Erythroblast (primary cell): Measurements from ENCODE around the gene CHSY1.
"Not testable (repeated sequence)": the region's sequence is repeated elsewhere in the genome, so short reads cannot be mapped to it uniquely, and the experiment has no call there.

Source experiments
- DNase-seq, 2 experiments: peaks; one replicate each; lab custom pipeline; 2025; lab: John Stamatoyannopoulos, UW
- GATA1 ChIP-seq: IDR thresholded peaks from 2 replicates; pipeline ENCODE4 v1.6.1; 2011; ENCODE audit warnings: low read depth, mild to moderate bottlenecking, control low read depth, low read length, moderate library complexity
- POLR2A ChIP-seq: IDR thresholded peaks from 2 replicates; pipeline ENCODE4 v1.6.1; 2011; ENCODE audit warnings: mild to moderate bottlenecking, low read length

CHSY1 gene

GRCh38 chr15:101251830-101252820, at the start of gene CHSY1:
CHSY1 (minus strand) TSS chr15:101252048; CDS start chr15:101251456, 592 bp downstream.
- peak; percentile 94 to 95 for DNase-seq
- TF ChIP-seq POLR2A, result peak; percentile 78
- TF ChIP-seq GATA1, result no peak

GRCh38 chr15:101296418-101297405, 44.9 kb upstream of the CHSY1 start:
- no peak for DNase-seq
- TF ChIP-seq GATA1, result no peak

- no peak for TF ChIP-seq GATA1
- TF ChIP-seq POLR2A, result peak; percentile 17
- no peak for DNase-seq
Observed at GRCh38 chr15:101295607-101296161, 43.8 kb upstream of the CHSY1 start.

- TF ChIP-seq GATA1, result no peak
- peak; percentile 91 for TF ChIP-seq POLR2A
- peak; percentile 98 to 99 for DNase-seq
Observed at GRCh38 chr15:101294731-101295606, 43.1 kb upstream of the CHSY1 start, which contains the start of gene SNRPA1. SNRPA1 (minus strand) TSS chr15:101295248; CDS start chr15:101295178, 70 bp downstream.

GRCh38 chr15:101293122-101293521, 41.3 kb upstream of the CHSY1 start:
- no peak for TF ChIP-seq GATA1
- TF ChIP-seq POLR2A, result no peak
- no peak for DNase-seq

GRCh38 chr15:101288905-101289513, 37.2 kb upstream of the CHSY1 start:
- DNase-seq, result peak; percentile 76 to 87
- TF ChIP-seq POLR2A (no peak), GATA1 (no peak)

- not testable (repeated sequence) for DNase-seq
Observed at GRCh38 chr15:101287342-101287741, 35.5 kb upstream of the CHSY1 start.

GRCh38 chr15:101286471-101287114, 34.7 kb upstream of the CHSY1 start:
- TF ChIP-seq POLR2A (no peak), GATA1 (no peak)
- DNase-seq, result no peak

- DNase-seq, result no peak
- TF ChIP-seq GATA1 (no peak), POLR2A (no peak)
Observed at GRCh38 chr15:101283931-101284330, 32.1 kb upstream of the CHSY1 start.

GRCh38 chr15:101280007-101280406, 28.2 kb upstream of the CHSY1 start:
- no peak for DNase-seq
- TF ChIP-seq GATA1, result no peak
- TF ChIP-seq POLR2A, result no peak

GRCh38 chr15:101277943-101278564, 26.2 kb upstream of the CHSY1 start:
- no peak for TF ChIP-seq GATA1
- TF ChIP-seq POLR2A, result no peak
- DNase-seq, result no peak
